NCI-H460 (cell line): ENCODE data around the gene HBD. TPM values are rescaled to one million over a fixed set of nuclear protein-coding genes. Genes with fewer than 3 reads are reported as not detected.
"Not testable (repeated sequence)": the region's sequence is repeated elsewhere in the genome, so short reads cannot be mapped to it uniquely, and the experiment has no call there.

ENCODE experiments used
- DNase-seq: peaks from one replicate; pipeline ENCODE4 v3.0.0-alpha.2; 2016; ENCODE audit warnings: low read depth; ENCODE audit errors: extremely low read depth
- total RNA-seq: library from RNA; depleted of rRNA; stranded (reverse); fragments of >200 nt; shearing (Covaris generic); gene quantifications from 2 replicates; pipeline ENCODE4 v1.2.3, GENCODE V29; 2014

HBD gene
- total RNA-seq, 1 experiment from 2014 or later: not detected

- DNase-seq: not testable (repeated sequence)
Observed at GRCh38 chr11:5254023-5254422, 19.7 kb upstream of the HBD start.

- not testable (repeated sequence) for DNase-seq
Observed at GRCh38 chr11:5253440-5253839, 19.2 kb upstream of the HBD start.

- DNase-seq: no peak
Observed at GRCh38 chr11:5252919-5253265, 18.6 kb upstream of the HBD start.

GRCh38 chr11:5252192-5252918 lies 18.1 kb upstream of the HBD start:
- no peak for DNase-seq

- DNase-seq: no peak
Observed at GRCh38 chr11:5251746-5252145, 17.5 kb upstream of the HBD start.

- DNase-seq: no peak
Observed at GRCh38 chr11:5250543-5251204, 16.4 kb upstream of the HBD start.

GRCh38 chr11:5249807-5250396 lies 15.6 kb upstream of the HBD start, which contains the start of gene HBG1:
HBG1 (minus strand) TSS chr11:5249857; CDS start chr11:5249804, 53 bp downstream.
- not testable (repeated sequence) for DNase-seq

- not testable (repeated sequence) for DNase-seq
Observed at GRCh38 chr11:5248498-5248897, 14.2 kb upstream of the HBD start.

- no peak for DNase-seq
Observed at GRCh38 chr11:5247472-5248192, 13.3 kb upstream of the HBD start.

GRCh38 chr11:5246772-5247471 lies 12.6 kb upstream of the HBD start:
- DNase-seq: no peak

- no peak for DNase-seq
Observed at GRCh38 chr11:5245155-5245554, 10.9 kb upstream of the HBD start.

- no peak for DNase-seq
Observed at GRCh38 chr11:5243816-5244180, 9.5 kb upstream of the HBD start.

GRCh38 chr11:5242933-5243815 lies 8.9 kb upstream of the HBD start:
- DNase-seq: no peak

GRCh38 chr11:5242208-5242607 lies 7.9 kb upstream of the HBD start:
- no peak for DNase-seq

- no peak for DNase-seq
Observed at GRCh38 chr11:5241458-5241857, 7.2 kb upstream of the HBD start.

GRCh38 chr11:5240458-5240857 lies 6.2 kb upstream of the HBD start:
- DNase-seq: no peak

- DNase-seq: no peak
Observed at GRCh38 chr11:5240056-5240455, 5.8 kb upstream of the HBD start.

GRCh38 chr11:5239046-5239445 lies 4.8 kb upstream of the HBD start:
- DNase-seq: no peak

- DNase-seq: no peak
Observed at GRCh38 chr11:5238486-5238885, 4.2 kb upstream of the HBD start.

GRCh38 chr11:5237420-5237819 lies 3.1 kb upstream of the HBD start:
- DNase-seq: no peak
